ENCODE measurements around the gene RNU6-8. TPM values are rescaled to one million over a fixed set of nuclear protein-coding genes. Genes with fewer than 3 reads are reported as not detected.

The RNU6-8 gene
- total and polyA plus RNA-seq, 2 experiments from 2014 or later: not detected

GRCh38 chr14:32166029-32166428, 37.0 kb downstream of the RNU6-8 start:
- H3K4me1 ChIP-seq (ENCODE audit: insufficient read depth): no peaks in the 10 kb centered on the region
- TF ChIP-seq, protein P1, sequence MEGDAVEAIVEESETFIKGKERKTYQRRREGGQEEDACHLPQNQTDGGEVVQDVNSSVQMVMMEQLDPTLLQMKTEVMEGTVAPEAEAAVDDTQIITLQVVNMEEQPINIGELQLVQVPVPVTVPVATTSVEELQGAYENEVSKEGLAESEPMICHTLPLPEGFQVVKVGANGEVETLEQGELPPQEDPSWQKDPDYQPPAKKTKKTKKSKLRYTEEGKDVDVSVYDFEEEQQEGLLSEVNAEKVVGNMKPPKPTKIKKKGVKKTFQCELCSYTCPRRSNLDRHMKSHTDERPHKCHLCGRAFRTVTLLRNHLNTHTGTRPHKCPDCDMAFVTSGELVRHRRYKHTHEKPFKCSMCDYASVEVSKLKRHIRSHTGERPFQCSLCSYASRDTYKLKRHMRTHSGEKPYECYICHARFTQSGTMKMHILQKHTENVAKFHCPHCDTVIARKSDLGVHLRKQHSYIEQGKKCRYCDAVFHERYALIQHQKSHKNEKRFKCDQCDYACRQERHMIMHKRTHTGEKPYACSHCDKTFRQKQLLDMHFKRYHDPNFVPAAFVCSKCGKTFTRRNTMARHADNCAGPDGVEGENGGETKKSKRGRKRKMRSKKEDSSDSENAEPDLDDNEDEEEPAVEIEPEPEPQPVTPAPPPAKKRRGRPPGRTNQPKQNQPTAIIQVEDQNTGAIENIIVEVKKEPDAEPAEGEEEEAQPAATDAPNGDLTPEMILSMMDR (IDR thresholded peaks at IDR 0.05; ENCODE audit: poor library complexity): no peak
- TF ChIP-seq EZH2phosphoT487 (IDR thresholded peaks at IDR 0.05; ENCODE audit: low read depth, severe bottlenecking, unreplicated experiment) (no peak), EZH2 (IDR thresholded peaks at IDR 0.05; ENCODE audit: borderline replicate concordance) (no peak)
- WGBS (ENCODE audit: low lambda C conversion rate, missing lambda C conversion rate): 88% methylated on average over 2 of the region's 2 CpGs

More at GRCh38 chr14:32166029-32166428, 37.0 kb downstream of the RNU6-8 start:
- H3K9me2 ChIP-seq (replicated peaks; ENCODE audit: insufficient read depth): no peaks in the 10 kb centered on the region
- H2AFZ ChIP-seq: no peak overlapping the region
- H3K9me3 ChIP-seq (ENCODE audit: low read depth): no peaks in the 10 kb centered on the region
- no peak overlapping the region for H3K27ac ChIP-seq
- H3K4me2 ChIP-seq: no peak overlapping the region
- no peak for DNase-seq (ENCODE audit: low spot score)
- H4K20me1 ChIP-seq (ENCODE audit: insufficient read depth, poor library complexity, severe bottlenecking): no peaks in the 10 kb centered on the region
- no peaks in the 10 kb centered on the region for H3K36me3 ChIP-seq (replicated peaks; ENCODE audit: insufficient read depth, low read depth)
- no peaks in the 10 kb centered on the region for H3K27me3 ChIP-seq
- H3K4me3 ChIP-seq: no peak overlapping the region
- no peaks in the 10 kb centered on the region for H3K79me2 ChIP-seq

Small RNAs within 50 kb of the gene (small RNA-seq; reads per million reads assigned to genes)
- gene RNU6-7 (1.3 reads per million, percentile 79 among the genes with 10 or more reads in this experiment), gene RNU6-8 (0.25 reads per million)

Other genes starting within 250 kb of the RNU6-8 start
- gene ARHGAP5, start 126.0 kb downstream of the RNU6-8 start, total RNA-seq: 136 and 144 TPM in 2 replicates
- gene ARHGAP5, start 126.0 kb downstream of the RNU6-8 start, polyA plus RNA-seq: 14.2 and 16.5 TPM in 2 replicates
- not detected in 2 replicates for gene RNU6-7, start 1.2 kb downstream of the RNU6-8 start, total RNA-seq
- not detected in 2 replicates for gene RNU6-7, start 1.2 kb downstream of the RNU6-8 start, polyA plus RNA-seq
- gene AKAP6, start 126.0 kb upstream of the RNU6-8 start, total RNA-seq: 1.6 and 2.1 TPM in 2 replicates
- gene AKAP6, start 126.0 kb upstream of the RNU6-8 start, polyA plus RNA-seq: 0.46 and 1.1 TPM in 2 replicates